CD4-positive, alpha-beta T cell (primary cell): ENCODE measurements around the gene MACROD2. TPM values are rescaled to one million over a fixed set of nuclear protein-coding genes. Genes with fewer than 3 reads are reported as not detected.

Experiments
- ATAC-seq: fragments of 200-7000 bp; cut with Tn5 transposase; one replicate; pipeline ENCODE4 v1.10.0; 2022; ENCODE audit warnings: mild to moderate bottlenecking; ENCODE audit not compliant: poor library complexity
- CTCF ChIA-PET: fragments of 350-600 bp; sonication (Branson Sonifier 250); formaldehyde crosslinking; loops from one replicate; lab custom pipeline; 2021; ENCODE audit warnings: antibody characterized with exemption, inconsistent platforms; lab: Charles Lee
- POLR2A ChIA-PET: fragments of 350-600 bp; sonication (Branson Sonifier 250); formaldehyde crosslinking; loops from one replicate; lab custom pipeline; 2021; ENCODE audit warnings: antibody characterized with exemption, inconsistent platforms; lab: Charles Lee
- DNase-seq, 14 experiments: peaks; one replicate each; pipeline ENCODE4 v3.0.0-alpha.2; 2013 to 2020; ENCODE audit warnings: mixed read lengths in 2 of 14
- H3K27ac ChIP-seq, 2 donors: one replicate each; pipeline versions ENCODE4 v1.5.1 to v1.7.0; 2013; ENCODE audit warnings: low read length in 2 of 2, low read depth in 1 of 2, mild to moderate bottlenecking in 1 of 2
- H3K27me3 ChIP-seq, 2 experiments: 1 replicate in 1 of 2; 2 replicates in 1 of 2; pipeline versions ENCODE4 v1.6.1 to v1.7.0; 2013; ENCODE audit warnings: low read length in 2 of 2, control low read depth in 1 of 2, mild to moderate bottlenecking in 1 of 2, moderate library complexity in 1 of 2; ENCODE audit not compliant: insufficient read depth in 2 of 2, control insufficient read depth in 1 of 2
- H3K36me3 ChIP-seq: one replicate; pipeline ENCODE4 v1.6.1; 2013; ENCODE audit warnings: low read length, control low read depth; ENCODE audit not compliant: insufficient read depth
- H3K4me1 ChIP-seq: one replicate; pipeline ENCODE4 v1.6.1; 2013; ENCODE audit warnings: low read length, control low read depth; ENCODE audit not compliant: insufficient read depth
- H3K4me3 ChIP-seq: one replicate; pipeline ENCODE4 v1.5.1; 2013; ENCODE audit warnings: mild to moderate bottlenecking, low read length, moderate library complexity
- H3K9me3 ChIP-seq, 2 experiments: 1 replicate in 1 of 2; 2 replicates in 1 of 2; pipeline versions ENCODE4 v1.6.1 to v1.7.0; 2013; ENCODE audit warnings: low read length in 2 of 2, mild to moderate bottlenecking in 2 of 2, control low read depth in 1 of 2, moderate library complexity in 1 of 2; ENCODE audit not compliant: control insufficient read depth in 1 of 2, insufficient read depth in 1 of 2
- H3K27ac Mint-ChIP-seq: one replicate; pipeline ENCODE4 v1.8.0; 2020; ENCODE audit warnings: mixed read lengths
- H3K27me3 Mint-ChIP-seq: one replicate; pipeline ENCODE4 v1.8.0; 2021; ENCODE audit warnings: mixed read lengths
- H3K36me3 Mint-ChIP-seq: one replicate; pipeline ENCODE4 v1.8.0; 2021; ENCODE audit warnings: low read depth, mixed read lengths
- H3K4me1 Mint-ChIP-seq: one replicate; pipeline ENCODE4 v1.8.0; 2021; ENCODE audit warnings: low read depth, mixed read lengths
- H3K4me3 Mint-ChIP-seq: one replicate; pipeline ENCODE4 v1.8.0; 2020; ENCODE audit warnings: mild to moderate bottlenecking, mixed read lengths
- H3K9me3 Mint-ChIP-seq: one replicate; pipeline ENCODE4 v1.8.0; 2020; ENCODE audit warnings: mixed read lengths
- CTCF ChIP-seq: fragments of 200-600 bp; IDR thresholded peaks from one replicate; pipeline ENCODE4 v1.8.0; 2022; ENCODE audit warnings: antibody characterized with exemption, mild to moderate bottlenecking
- intact Hi-C, 2 experiments: fragments of 100-400 bp; cut with DNase I in 1 of 2; cut with micrococcal nuclease in 1 of 2; formaldehyde crosslinking; loops; one replicate each; pipeline versions ENCODE4 v1.15.1 to v1.9.0; 2023 to 2025; cut with DNase I, micrococcal nuclease
- total RNA-seq, 174 experiments: library from RNA in 2 of 174; stranded (reverse) in 2 of 174; gene quantifications; one replicate each; pipeline ENCODE4 v1.2.3 and lab custom pipeline; 2021 to 2026

Gene MACROD2
- total RNA-seq, 2 experiments from 2014 or later: not detected

- TF ChIP-seq CTCF: no peak
- no peak overlapping the region for H3K27ac Mint-ChIP-seq
Measured at GRCh38 chr20:14881518-14881917, 886.2 kb downstream of the MACROD2 start.

GRCh38 chr20:14882157-14882556, 886.8 kb downstream of the MACROD2 start:
- DNase-seq (no peak), ATAC-seq (no peak)
- no peaks in the 10 kb centered on the region for H3K36me3 Mint-ChIP-seq
- intact Hi-C loops: no loop called here
- no peak overlapping the region for H3K4me3 Mint-ChIP-seq
- no peak for TF ChIP-seq CTCF
- H3K27me3 ChIP-seq: no peaks in the 10 kb centered on the region
- H3K4me1 Mint-ChIP-seq: no peaks in the 10 kb centered on the region
- H3K27ac Mint-ChIP-seq: no peak overlapping the region
- H3K36me3 ChIP-seq: no peaks in the 10 kb centered on the region
- peaks cover 12% of the 10 kb centered on the region for H3K9me3 Mint-ChIP-seq
- H3K9me3 ChIP-seq: peaks cover 0 to 4% of the 10 kb centered on the region in 2 experiments
- H3K4me1 ChIP-seq: no peaks in the 10 kb centered on the region
- no peak overlapping the region for H3K27ac ChIP-seq
- no peak overlapping the region for H3K4me3 ChIP-seq
- ChIA-PET CTCF (no interaction called here), POLR2A (no interaction called here)
- H3K27me3 Mint-ChIP-seq: no peaks in the 10 kb centered on the region

More at GRCh38 chr20:14881518-14881917, 886.2 kb downstream of the MACROD2 start:
- H3K9me3 Mint-ChIP-seq: peaks cover 12% of the 10 kb centered on the region
- H3K36me3 ChIP-seq: no peaks in the 10 kb centered on the region
- no peaks in the 10 kb centered on the region for H3K4me1 ChIP-seq
- H3K4me3 Mint-ChIP-seq: no peak overlapping the region
- H3K36me3 Mint-ChIP-seq: no peaks in the 10 kb centered on the region
- H3K27me3 Mint-ChIP-seq: no peaks in the 10 kb centered on the region
- CTCF ChIA-PET: no interaction called here
- H3K27ac ChIP-seq: no peak overlapping the region
- no peaks in the 10 kb centered on the region for H3K27me3 ChIP-seq
- H3K4me3 ChIP-seq: no peak overlapping the region
- DNase-seq (no peak), ATAC-seq (no peak)
- intact Hi-C loops: no loop called here
- no peaks in the 10 kb centered on the region for H3K4me1 Mint-ChIP-seq
- POLR2A ChIA-PET: no interaction called here
- peaks cover 0 to 4% of the 10 kb centered on the region in 2 experiments for H3K9me3 ChIP-seq

- ChIA-PET CTCF (no interaction called here), POLR2A (no interaction called here)
- Histone ChIP-seq H3K27me3 (no peaks in the 10 kb centered on the region), H3K9me3 (peaks cover 0 to 4% of the 10 kb centered on the region in 2 experiments), H3K27ac (no peak overlapping the region), H3K36me3 (no peaks in the 10 kb centered on the region), H3K4me1 (no peaks in the 10 kb centered on the region), H3K4me3 (no peak overlapping the region)
- Mint-ChIP-seq H3K27ac (no peak overlapping the region), H3K4me3 (no peak overlapping the region), H3K36me3 (no peaks in the 10 kb centered on the region), H3K4me1 (no peaks in the 10 kb centered on the region), H3K9me3 (peaks cover 6% of the 10 kb centered on the region), H3K27me3 (no peaks in the 10 kb centered on the region)
- DNase-seq (no peak), ATAC-seq (no peak)
- no peak for TF ChIP-seq CTCF
- intact Hi-C loops: no loop called here
Measured at GRCh38 chr20:14882846-14883245, 887.5 kb downstream of the MACROD2 start.
